ENCODE measurements around the gene MYOF. TPM values are rescaled to one million over a fixed set of nuclear protein-coding genes. Genes with fewer than 3 reads are reported as not detected.

MYOF gene
- polyA plus RNA-seq, 3 donors, result 9.7 to 29.1 (median 14.5) TPM

- 100% methylated on average over 7 of the region's 7 CpGs for WGBS (ENCODE audit: insufficient coverage)
- no peaks in the 10 kb centered on the region for H4K20me1 ChIP-seq (ENCODE audit: insufficient read depth, low read length)
- intact Hi-C loops (cut with micrococcal nuclease), result no loop called here
- Mint-ChIP-seq H3K9me3 (peaks cover 0 to 2% (median 0%) of the 10 kb centered on the region in 7 donors), H3K4me1 (no peaks in the 10 kb centered on the region), H3K36me3 (peaks cover 45 to 48% of the 10 kb centered on the region in 2 donors), H3K4me3 (no peak overlapping the region), H3K27ac (no peak overlapping the region), H3K27me3 (ENCODE audit: low read depth in 3 of 3) (no peaks in the 10 kb centered on the region)
- H3K9ac ChIP-seq (ENCODE audit: insufficient read depth, low read length, poor library complexity, severe bottlenecking), result no peak overlapping the region
- H2AFZ ChIP-seq (ENCODE audit: insufficient read depth, low read depth, low read length, poor library complexity, severe bottlenecking), result no peak overlapping the region
- H3K27ac ChIP-seq (ENCODE audit: low read depth in 1 of 2, low read length in 2 of 2), result no peak overlapping the region
- no peaks in the 10 kb centered on the region for H3K4me1 ChIP-seq (ENCODE audit: control insufficient read depth in 1 of 2, insufficient read depth in 2 of 2, low read length in 2 of 2)
- H3K79me2 ChIP-seq (ENCODE audit: insufficient read depth, low read length), result no peaks in the 10 kb centered on the region
- TF ChIP-seq, protein P1, sequence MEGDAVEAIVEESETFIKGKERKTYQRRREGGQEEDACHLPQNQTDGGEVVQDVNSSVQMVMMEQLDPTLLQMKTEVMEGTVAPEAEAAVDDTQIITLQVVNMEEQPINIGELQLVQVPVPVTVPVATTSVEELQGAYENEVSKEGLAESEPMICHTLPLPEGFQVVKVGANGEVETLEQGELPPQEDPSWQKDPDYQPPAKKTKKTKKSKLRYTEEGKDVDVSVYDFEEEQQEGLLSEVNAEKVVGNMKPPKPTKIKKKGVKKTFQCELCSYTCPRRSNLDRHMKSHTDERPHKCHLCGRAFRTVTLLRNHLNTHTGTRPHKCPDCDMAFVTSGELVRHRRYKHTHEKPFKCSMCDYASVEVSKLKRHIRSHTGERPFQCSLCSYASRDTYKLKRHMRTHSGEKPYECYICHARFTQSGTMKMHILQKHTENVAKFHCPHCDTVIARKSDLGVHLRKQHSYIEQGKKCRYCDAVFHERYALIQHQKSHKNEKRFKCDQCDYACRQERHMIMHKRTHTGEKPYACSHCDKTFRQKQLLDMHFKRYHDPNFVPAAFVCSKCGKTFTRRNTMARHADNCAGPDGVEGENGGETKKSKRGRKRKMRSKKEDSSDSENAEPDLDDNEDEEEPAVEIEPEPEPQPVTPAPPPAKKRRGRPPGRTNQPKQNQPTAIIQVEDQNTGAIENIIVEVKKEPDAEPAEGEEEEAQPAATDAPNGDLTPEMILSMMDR (IDR thresholded peaks at IDR 0.05), result no peak
- no peaks in the 10 kb centered on the region for H3K27me3 ChIP-seq (ENCODE audit: control insufficient read depth in 2 of 2, insufficient read depth in 2 of 2, low read length in 2 of 2)
- H3K9me3 ChIP-seq (replicated peaks in 1 of 2; ENCODE audit: control insufficient read depth in 1 of 2, insufficient read depth in 1 of 2, low read length in 2 of 2), result no peaks in the 10 kb centered on the region
- DNase-seq, result no peak
- H3K36me3 ChIP-seq (replicated peaks in 1 of 2; ENCODE audit: control insufficient read depth in 1 of 2, insufficient read depth in 2 of 2, low read length in 2 of 2), result peaks cover 78 to 100% of the 10 kb centered on the region in 2 donors
- no peak overlapping the region for H3K4me2 ChIP-seq (replicated peaks; ENCODE audit: extremely low read depth, low read length, poor library complexity, severe bottlenecking)
- H3K4me3 ChIP-seq (replicated peaks in 1 of 3; ENCODE audit: low read depth in 2 of 3, low read length in 3 of 3), result no peak overlapping the region
Measured at GRCh38 chr10:93337309-93337721, 144.8 kb downstream of the MYOF start.

DNA sequence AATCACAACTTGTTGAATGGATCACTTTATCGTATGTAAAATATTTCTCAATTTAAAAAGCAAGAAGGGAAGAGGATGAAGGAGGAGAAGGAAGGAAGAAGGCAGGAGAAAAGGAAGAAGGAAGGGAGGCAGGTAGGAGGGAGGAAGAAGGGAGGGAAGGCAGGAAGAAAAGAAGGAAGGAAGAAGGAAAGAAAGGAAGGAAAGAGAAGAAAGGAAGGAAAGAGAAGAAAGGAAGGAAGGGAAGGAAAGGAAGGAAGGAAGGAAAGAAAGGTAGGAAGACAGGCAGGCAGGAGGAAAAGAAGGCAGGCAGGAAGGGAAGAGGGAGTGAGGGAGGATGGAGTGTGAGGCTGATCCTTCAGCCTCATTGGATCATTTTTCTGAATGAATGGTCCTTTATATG is 145.5 kb downstream of the MYOF start:
- no peaks in the 10 kb centered on the region for H3K79me2 ChIP-seq (ENCODE audit: insufficient read depth, low read length)
- TF ChIP-seq, protein P1 (IDR thresholded peaks at IDR 0.05), result no peak
- intact Hi-C loops (cut with micrococcal nuclease), result no loop called here
- H2AFZ ChIP-seq (ENCODE audit: insufficient read depth, low read depth, low read length, poor library complexity, severe bottlenecking), result no peak overlapping the region
- H3K4me3 ChIP-seq (replicated peaks in 1 of 3; ENCODE audit: low read depth in 2 of 3, low read length in 3 of 3), result no peak overlapping the region
- Mint-ChIP-seq H3K4me1 (no peaks in the 10 kb centered on the region), H3K36me3 (peaks cover 39 to 46% of the 10 kb centered on the region in 2 donors), H3K9me3 (peaks cover 0 to 2% (median 0%) of the 10 kb centered on the region in 7 donors), H3K27me3 (ENCODE audit: low read depth in 3 of 3) (no peaks in the 10 kb centered on the region), H3K27ac (no peak overlapping the region), H3K4me3 (no peak overlapping the region)
- H3K27ac ChIP-seq (ENCODE audit: low read depth in 1 of 2, low read length in 2 of 2), result no peak overlapping the region
- no peaks in the 10 kb centered on the region for H4K20me1 ChIP-seq (ENCODE audit: insufficient read depth, low read length)
- H3K4me2 ChIP-seq (replicated peaks; ENCODE audit: extremely low read depth, low read length, poor library complexity, severe bottlenecking), result no peak overlapping the region
- H3K9me3 ChIP-seq (replicated peaks in 1 of 2; ENCODE audit: control insufficient read depth in 1 of 2, insufficient read depth in 1 of 2, low read length in 2 of 2), result no peaks in the 10 kb centered on the region
- H3K36me3 ChIP-seq (replicated peaks in 1 of 2; ENCODE audit: control insufficient read depth in 1 of 2, insufficient read depth in 2 of 2, low read length in 2 of 2), result peaks cover 76 to 99% of the 10 kb centered on the region in 2 donors
- H3K9ac ChIP-seq (ENCODE audit: insufficient read depth, low read length, poor library complexity, severe bottlenecking), result no peak overlapping the region
- no CpG with 5 or more reads among the region's 1 CpG for WGBS (ENCODE audit: insufficient coverage)
- no peak for DNase-seq
- no peaks in the 10 kb centered on the region for H3K27me3 ChIP-seq (ENCODE audit: control insufficient read depth in 2 of 2, insufficient read depth in 2 of 2, low read length in 2 of 2)
- H3K4me1 ChIP-seq (ENCODE audit: control insufficient read depth in 1 of 2, insufficient read depth in 2 of 2, low read length in 2 of 2), result no peaks in the 10 kb centered on the region
